Psoas muscle (tissue), 8 donors: Measurements from ENCODE around the gene NAE1. TPM values are rescaled to one million over a fixed set of nuclear protein-coding genes. Genes with fewer than 3 reads are reported as not detected.

Experiments
- ATAC-seq, 4 donors: fragments of 200-7000 bp; cut with Tn5 transposase; one replicate each; pipeline ENCODE4 v1.9.1; 2020; ENCODE audit warnings: moderate library complexity in 3 of 4, mild to moderate bottlenecking in 2 of 4
- DNase-seq, 2 donors: peaks; one replicate each; pipeline ENCODE4 v3.0.0-alpha.2; 2020
- H3K27ac ChIP-seq: fragments of 200-600 bp; one replicate; pipeline ENCODE4 v1.8.0; 2022
- H3K27me3 ChIP-seq, 3 donors: fragments of 200-600 bp in 1 of 3; one replicate each; pipeline versions ENCODE4 v1.6.1 to v1.8.0; 2013 to 2022; ENCODE audit warnings: low read length in 2 of 3, mild to moderate bottlenecking in 2 of 3, moderate library complexity in 1 of 3; ENCODE audit not compliant: insufficient read depth in 3 of 3
- H3K36me3 ChIP-seq, 2 donors: fragments of 200-600 bp in 1 of 2; one replicate each; pipeline versions ENCODE4 v1.6.1 to v1.8.0; 2013 to 2022; ENCODE audit warnings: low read depth in 1 of 2, mild to moderate bottlenecking in 1 of 2, moderate library complexity in 1 of 2; ENCODE audit not compliant: insufficient read depth in 1 of 2
- H3K4me1 ChIP-seq: fragments of 200-600 bp; one replicate; pipeline ENCODE4 v1.8.0; 2022
- H3K4me3 ChIP-seq: fragments of 200-600 bp; one replicate; pipeline ENCODE4 v1.8.0; 2022; ENCODE audit warnings: mild to moderate bottlenecking
- H3K9me3 ChIP-seq: fragments of 200-600 bp; one replicate; pipeline ENCODE4 v1.8.0; 2022
- WGBS, 3 donors: extraction: QIAGEN DNeasy Blood & Tissue Kit; methylation state at CpG; one replicate each; pipeline versions ENCODE4 v1.1.6 to v1.1.7; 2013; 5-methylcytosine and 5-hydroxymethylcytosine counted together
- intact Hi-C, 2 donors: fragments of 100-400 bp; cut with DNase I; formaldehyde crosslinking; loops; one replicate each; pipeline versions ENCODE4 v1.11.0 to v1.14.2; 2022
- long read RNA-seq, 2 donors: library from polyadenylated mRNA; unstranded; transcript quantifications; one replicate each; pipeline ENCODE4 v2.0.0, GENCODE V29; 2021
- polyA plus RNA-seq, 3 donors: library from polyadenylated mRNA; stranded (reverse); fragments of 200-250 nt; gene quantifications; one replicate each; pipeline ENCODE4 v1.2.3, GENCODE V29; 2013
- total RNA-seq, 4 donors: library from RNA; stranded (reverse); fragmentation: NEBNext Ultra II Directional in 2 of 4; extraction: Animal tissue kit (Norgen Biotek cat#: 25700) in 2 of 4; gene quantifications; one replicate each; pipeline versions ENCODE4 v1.2.1 to v1.2.4, GENCODE V29; 2021 to 2023
- TF ChIP-seq, protein P1 (sequence below): fragments of 200-600 bp; IDR thresholded peaks from one replicate; pipeline ENCODE4 v1.8.0; 2022; ENCODE audit warnings: antibody characterized with exemption
- donor health status: healthy with polysubstance abuse.
- donor health status: DM: no; HTN: no; CAD: no; lungs with moderate emphysema.
- donor health status: Bipolar disorder and iron deficiency.
- donor health status: healthy.
- donor health status: DM: yes; HTN: yes; CAD: no.
- donor health status: DM: no; HTN: no; CAD: no.
- donor health status: DM: no; HTN: no; CAD: no.
- donor health status: DM: yes; HTN: yes; CAD: no.

Gene NAE1
- total RNA-seq (10 to 100 TPM; 23.8 to 34.4 (median 30.8) TPM), polyA plus RNA-seq (10 to 100 TPM; 22.7 to 46.1 (median 33.0) TPM)
- long read RNA-seq, donor 1, transcript NAE1-201 (20 exons, 1,837 nt) = major isoform, 34 of 42 reads
- long read RNA-seq, donor 1, partial matches to known transcripts = 1 of 42 reads
- long read RNA-seq, donor 1, other reads (novel, unspliced or antisense) = 4 of 42 reads
- long read RNA-seq, donor 2, transcript NAE1-203 (21 exons, 1,909 nt) = minor isoform, 5 of 67 reads
- long read RNA-seq, donor 2, transcript NAE1-201 (20 exons, 1,837 nt) = major isoform, 50 of 67 reads
- long read RNA-seq, donor 2, partial matches to known transcripts = 2 of 67 reads
- long read RNA-seq, donor 2, other reads (novel, unspliced or antisense) = 7 of 67 reads

DNA sequence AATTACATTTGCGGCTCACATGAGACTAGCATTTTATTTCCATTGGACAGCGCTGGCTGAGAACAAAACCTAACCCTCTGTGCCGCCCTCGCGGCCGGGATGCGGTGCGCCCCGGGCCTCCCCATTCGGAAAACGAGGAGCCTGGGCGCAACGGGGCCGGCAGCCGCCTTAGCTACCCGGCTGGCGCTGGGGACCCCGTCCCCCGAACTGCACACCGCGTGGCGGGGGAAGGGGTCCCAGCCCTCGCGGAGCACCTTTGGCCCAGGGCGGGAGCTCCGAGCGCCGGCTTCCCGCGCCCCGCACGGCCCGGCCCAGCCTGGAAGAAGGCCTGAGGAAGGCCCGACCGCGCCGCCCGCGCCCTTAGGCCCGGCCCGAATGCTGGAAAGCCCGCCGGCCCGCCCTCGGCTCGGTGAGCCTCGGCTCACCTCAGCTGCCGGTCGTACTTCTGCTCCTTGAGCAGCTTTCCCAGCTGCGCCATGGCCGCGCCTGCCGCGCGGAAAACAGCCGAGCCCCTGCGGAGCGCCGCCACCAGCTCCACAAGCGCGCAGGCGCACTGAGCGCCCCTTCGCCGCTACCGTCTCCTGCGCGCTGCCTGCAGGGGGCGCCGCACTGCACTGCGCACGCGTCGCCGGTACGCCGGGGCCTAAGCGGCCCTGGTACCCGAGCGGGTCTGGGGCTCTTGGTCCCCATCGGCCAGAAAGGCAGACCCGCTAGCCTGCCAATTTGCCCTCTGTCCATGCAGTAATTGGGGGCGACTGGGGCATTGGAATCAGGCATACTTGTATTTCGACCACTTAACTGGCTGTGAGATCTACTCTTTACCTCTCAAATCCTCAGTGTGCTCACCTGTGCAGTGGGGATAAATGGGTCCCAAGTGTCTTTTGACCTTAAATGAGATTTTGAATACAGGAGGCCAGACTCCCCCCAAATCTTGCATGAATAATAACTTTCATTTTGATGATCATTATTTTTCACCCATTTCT lies at the start of gene NAE1:
TSS of gene NAE1 (minus strand) at position 555 of the 983 bp plus-strand sequence. CDS start at position 478, 77 bp downstream.
- TF ChIP-seq, protein P1, sequence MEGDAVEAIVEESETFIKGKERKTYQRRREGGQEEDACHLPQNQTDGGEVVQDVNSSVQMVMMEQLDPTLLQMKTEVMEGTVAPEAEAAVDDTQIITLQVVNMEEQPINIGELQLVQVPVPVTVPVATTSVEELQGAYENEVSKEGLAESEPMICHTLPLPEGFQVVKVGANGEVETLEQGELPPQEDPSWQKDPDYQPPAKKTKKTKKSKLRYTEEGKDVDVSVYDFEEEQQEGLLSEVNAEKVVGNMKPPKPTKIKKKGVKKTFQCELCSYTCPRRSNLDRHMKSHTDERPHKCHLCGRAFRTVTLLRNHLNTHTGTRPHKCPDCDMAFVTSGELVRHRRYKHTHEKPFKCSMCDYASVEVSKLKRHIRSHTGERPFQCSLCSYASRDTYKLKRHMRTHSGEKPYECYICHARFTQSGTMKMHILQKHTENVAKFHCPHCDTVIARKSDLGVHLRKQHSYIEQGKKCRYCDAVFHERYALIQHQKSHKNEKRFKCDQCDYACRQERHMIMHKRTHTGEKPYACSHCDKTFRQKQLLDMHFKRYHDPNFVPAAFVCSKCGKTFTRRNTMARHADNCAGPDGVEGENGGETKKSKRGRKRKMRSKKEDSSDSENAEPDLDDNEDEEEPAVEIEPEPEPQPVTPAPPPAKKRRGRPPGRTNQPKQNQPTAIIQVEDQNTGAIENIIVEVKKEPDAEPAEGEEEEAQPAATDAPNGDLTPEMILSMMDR = peak; percentile 98
- peaks cover 14% of the 10 kb centered on the region for H3K4me1 ChIP-seq
- WGBS, 3 donors = 0 to 1% (median 1%) methylated on average over 57 to 84 of the region's 84 CpGs
- H3K36me3 ChIP-seq = peaks cover 2 to 30% of the 10 kb centered on the region in 2 donors
- ATAC-seq = peak; percentile 98 to 99 (median 98)
- H3K27ac ChIP-seq = peak within 1 kb of the TSS; percentile 89
- H3K27me3 ChIP-seq = no peaks in the 10 kb centered on the region
- H3K9me3 ChIP-seq = no peaks in the 10 kb centered on the region
- DNase-seq = peak; percentile 88 to 94
- peak within 1 kb of the TSS; percentile 84 for H3K4me3 ChIP-seq
- intact Hi-C loops = loop anchor here (1.0 to 2.0 kb wide), 2 partner anchors 36 to 37 kb away; no protein-coding TSS in a partner anchor

DNA sequence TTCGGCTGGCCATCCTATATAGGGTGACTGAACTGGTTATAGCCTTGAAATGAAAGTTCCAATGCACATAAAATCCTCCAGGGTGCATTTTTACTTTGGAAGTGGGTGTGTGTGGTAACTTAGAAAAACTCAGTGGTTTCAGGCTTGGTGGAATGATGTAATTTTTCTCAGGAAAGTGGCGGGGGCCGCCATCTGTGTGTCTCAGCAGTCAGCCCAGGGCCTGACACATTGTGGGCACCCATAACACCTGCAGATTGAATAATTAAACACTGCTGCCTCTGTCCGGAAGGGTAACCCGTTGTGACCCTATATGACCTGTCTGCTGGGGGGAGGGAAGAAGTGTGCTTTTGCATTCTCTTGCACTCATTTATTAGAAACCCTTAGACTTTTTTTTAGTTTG lies 47.3 kb upstream of the NAE1 start:
- Histone ChIP-seq H3K4me1 (no peaks in the 10 kb centered on the region), H3K27me3 (no peaks in the 10 kb centered on the region), H3K36me3 (no peaks in the 10 kb centered on the region), H3K27ac (no peak overlapping the region), H3K4me3 (no peak overlapping the region), H3K9me3 (no peaks in the 10 kb centered on the region)
- WGBS, 3 donors = 54 to 63% (median 61%) methylated on average over 5 of the region's 5 CpGs
- TF ChIP-seq, protein P1 = no peak
- DNase-seq (no peak), ATAC-seq (no peak)
- intact Hi-C loops = no loop called here

DNA sequence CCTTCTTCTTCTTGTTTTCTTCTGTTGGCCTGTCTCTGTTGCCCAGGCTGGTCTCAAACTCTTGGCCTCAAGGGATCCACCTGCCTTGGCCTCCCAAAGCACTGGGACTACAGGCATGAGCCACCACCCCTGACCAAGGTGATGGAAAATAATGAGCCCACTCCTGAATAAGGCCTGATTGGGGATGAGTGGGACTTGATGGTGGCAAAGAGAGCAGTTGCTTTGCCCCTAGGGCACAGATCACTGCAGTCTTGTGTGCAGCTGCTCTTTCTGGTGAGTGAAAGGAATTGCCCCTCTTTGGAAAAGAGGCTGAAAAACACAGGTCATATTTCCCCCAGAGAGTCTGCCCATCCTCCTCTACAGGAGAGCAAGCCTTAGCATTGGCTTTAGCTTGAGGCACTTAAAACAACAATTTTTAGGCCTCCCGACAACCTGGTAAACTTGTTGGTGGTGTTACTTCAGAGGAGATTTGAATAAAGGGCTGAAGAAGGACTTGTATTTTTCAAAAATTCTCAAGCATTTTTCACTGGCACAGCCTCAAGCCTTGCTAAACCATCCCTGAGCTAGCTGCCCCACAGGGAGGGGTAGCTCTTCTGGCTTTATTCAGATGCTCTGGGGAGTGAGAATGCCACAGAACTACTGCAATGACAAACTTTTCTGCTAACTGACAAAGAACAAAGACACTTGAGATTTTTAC lies 43.5 kb upstream of the NAE1 start:
- TF ChIP-seq, protein P1 = no peak
- Histone ChIP-seq H3K4me3 (no peak overlapping the region), H3K4me1 (peaks cover 4% of the 10 kb centered on the region), H3K27ac (no peak overlapping the region), H3K36me3 (no peaks in the 10 kb centered on the region), H3K27me3 (no peaks in the 10 kb centered on the region), H3K9me3 (no peaks in the 10 kb centered on the region)
- ATAC-seq (no peak), DNase-seq (no peak)
- intact Hi-C loops = loop anchor here in 1 of 2 donors (5.0 kb wide), 2 partner anchors 222 to 467 kb away; no protein-coding TSS in a partner anchor
- WGBS, 3 donors = 72 to 80% (median 80%) methylated on average over 1 of the region's 1 CpG

DNA sequence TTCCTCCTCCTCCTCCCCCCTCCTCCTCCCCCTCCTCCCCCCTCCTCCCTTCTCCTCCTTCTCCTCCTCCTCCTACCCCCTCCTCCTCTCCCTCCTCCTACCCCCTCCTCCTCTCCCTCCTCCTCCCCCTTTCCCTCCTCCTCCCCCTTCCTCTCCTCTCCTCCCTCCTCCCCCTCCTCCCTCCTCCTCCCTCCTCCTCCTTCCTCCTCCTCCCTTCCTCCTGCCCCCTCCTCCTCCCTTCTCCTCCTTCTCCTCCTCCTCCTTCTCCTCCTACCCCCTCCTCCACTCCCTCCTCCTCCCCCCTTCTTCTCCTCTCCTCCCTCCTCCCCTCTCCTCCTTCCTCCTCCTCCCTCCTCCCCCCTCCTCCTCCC lies 42.9 kb upstream of the NAE1 start:
- Histone ChIP-seq H3K4me3 (no peak overlapping the region), H3K36me3 (no peaks in the 10 kb centered on the region), H3K9me3 (no peaks in the 10 kb centered on the region), H3K4me1 (peaks cover 4% of the 10 kb centered on the region), H3K27me3 (no peaks in the 10 kb centered on the region), H3K27ac (no peak overlapping the region)
- ATAC-seq = no peak
- TF ChIP-seq, protein P1 = no peak
- DNase-seq = no peak
- intact Hi-C loops = loop anchor here in 1 of 2 donors (5.0 kb wide), 2 partner anchors 221 to 466 kb away; no protein-coding TSS in a partner anchor
